SU-DHL-6 (cell line): ENCODE results near the gene ARPC4.

Experiments used
- EZH2phosphoT487 ChIP-seq: fragments of 200-600 bp; sonication (generic), shearing (Covaris generic); conservative IDR thresholded peaks from 2 replicates; pipeline ENCODE4 v1.6.1; 2018; ENCODE audit warnings: mild to moderate bottlenecking, antibody characterized with exemption, low read length, moderate library complexity, mixed read lengths
- TF ChIP-seq, protein P1 (sequence below): fragments of 200-600 bp; sonication (generic); IDR thresholded peaks from one replicate; pipeline ENCODE4 v1.5.1; 2017; ENCODE audit warnings: antibody characterized with exemption, mild to moderate bottlenecking, low read length, moderate library complexity; ENCODE audit not compliant: insufficient read depth, poor library complexity, severe bottlenecking

DNA sequence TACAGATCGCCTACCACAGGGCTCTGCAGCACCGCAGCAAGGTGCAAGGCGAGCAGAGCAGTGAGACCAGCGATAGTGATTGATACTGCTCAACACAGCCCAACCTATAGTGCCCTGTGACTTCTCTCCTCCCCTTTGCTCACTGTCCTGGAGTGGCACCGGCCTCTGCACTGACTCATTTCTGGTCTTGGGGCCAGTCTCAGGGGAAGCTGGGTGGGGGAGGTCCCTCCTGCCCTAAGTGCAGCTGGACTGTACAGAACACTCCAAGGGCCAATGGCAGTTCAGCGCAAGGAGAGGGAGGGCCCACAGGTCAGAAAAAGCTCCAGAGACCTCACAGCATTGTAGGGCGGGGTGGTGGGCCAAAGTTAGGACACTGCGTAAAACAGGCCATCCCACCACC, 45.6 kb upstream of the ARPC4 start:
- TF ChIP-seq, protein P1, sequence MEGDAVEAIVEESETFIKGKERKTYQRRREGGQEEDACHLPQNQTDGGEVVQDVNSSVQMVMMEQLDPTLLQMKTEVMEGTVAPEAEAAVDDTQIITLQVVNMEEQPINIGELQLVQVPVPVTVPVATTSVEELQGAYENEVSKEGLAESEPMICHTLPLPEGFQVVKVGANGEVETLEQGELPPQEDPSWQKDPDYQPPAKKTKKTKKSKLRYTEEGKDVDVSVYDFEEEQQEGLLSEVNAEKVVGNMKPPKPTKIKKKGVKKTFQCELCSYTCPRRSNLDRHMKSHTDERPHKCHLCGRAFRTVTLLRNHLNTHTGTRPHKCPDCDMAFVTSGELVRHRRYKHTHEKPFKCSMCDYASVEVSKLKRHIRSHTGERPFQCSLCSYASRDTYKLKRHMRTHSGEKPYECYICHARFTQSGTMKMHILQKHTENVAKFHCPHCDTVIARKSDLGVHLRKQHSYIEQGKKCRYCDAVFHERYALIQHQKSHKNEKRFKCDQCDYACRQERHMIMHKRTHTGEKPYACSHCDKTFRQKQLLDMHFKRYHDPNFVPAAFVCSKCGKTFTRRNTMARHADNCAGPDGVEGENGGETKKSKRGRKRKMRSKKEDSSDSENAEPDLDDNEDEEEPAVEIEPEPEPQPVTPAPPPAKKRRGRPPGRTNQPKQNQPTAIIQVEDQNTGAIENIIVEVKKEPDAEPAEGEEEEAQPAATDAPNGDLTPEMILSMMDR, result no peak
- no peak for TF ChIP-seq EZH2phosphoT487
